Heart right ventricle (tissue), 16 donors: ENCODE data around the gene C16orf86. TPM values are rescaled to one million over a fixed set of nuclear protein-coding genes. Genes with fewer than 3 reads are reported as not detected.
A peak's percentile ranks its signal among the peaks of the same experiment; 100 is the strongest.

Experiments
- ATAC-seq, 8 donors: fragments of 200-7000 bp; cut with Tn5 transposase; one replicate each; pipeline ENCODE4 v1.9.1; 2020; ENCODE audit warnings: mild to moderate bottlenecking in 8 of 8, moderate library complexity in 8 of 8, moderate number of reproducible peaks in 1 of 8
- DNase-seq, 2 donors: peaks; one replicate each; pipeline ENCODE4 v3.0.0-alpha.2; 2020
- H3K27ac ChIP-seq, 10 donors: fragments of 200-600 bp; sonication (generic) in 2 of 10; one replicate each; pipeline versions ENCODE4 v1.5.0 to v1.8.0; 2020 to 2022; ENCODE audit warnings: mild to moderate bottlenecking in 3 of 10
- H3K27me3 ChIP-seq, 7 donors: fragments of 200-600 bp; one replicate each; pipeline ENCODE4 v1.8.0; 2021 to 2022; ENCODE audit warnings: mild to moderate bottlenecking in 2 of 7
- H3K36me3 ChIP-seq, 9 donors: fragments of 200-600 bp; sonication (generic) in 1 of 9; one replicate each; pipeline versions ENCODE4 v1.5.0 to v1.8.0; 2020 to 2022; ENCODE audit warnings: mild to moderate bottlenecking in 2 of 9
- H3K4me1 ChIP-seq, 9 donors: fragments of 200-600 bp; sonication (generic) in 1 of 9; one replicate each; pipeline versions ENCODE4 v1.5.0 to v1.8.0; 2020 to 2022; ENCODE audit warnings: mild to moderate bottlenecking in 4 of 9
- H3K4me3 ChIP-seq, 10 donors: fragments of 200-600 bp; sonication (generic) in 2 of 10; one replicate each; pipeline versions ENCODE4 v1.5.0 to v1.8.0; 2020 to 2022; ENCODE audit warnings: mild to moderate bottlenecking in 7 of 10, moderate library complexity in 2 of 10
- H3K9me3 ChIP-seq, 11 donors: fragments of 200-600 bp in 10 of 11; sonication (generic) in 2 of 11; one replicate each; pipeline versions ENCODE4 v1.5.0 to v1.8.0; 2013 to 2022; ENCODE audit warnings: mild to moderate bottlenecking in 2 of 11, control low read depth in 1 of 11, moderate library complexity in 1 of 11
- WGBS, 2 donors: extraction: QIAGEN DNeasy Blood & Tissue Kit; methylation state at CpG; one replicate each; pipeline ENCODE4 v1.1.7; 2013; ENCODE audit warnings: inconsistent platforms in 1 of 2; 5-methylcytosine and 5-hydroxymethylcytosine counted together
- intact Hi-C, 10 donors: fragments of 100-400 bp; cut with DNase I; formaldehyde crosslinking; loops; one replicate each; pipeline versions ENCODE4 v1.11.1 to v1.14.2; 2022
- polyA plus RNA-seq, 2 donors: library from polyadenylated mRNA; stranded (reverse); fragments of 200-250 nt; gene quantifications; one replicate each; pipeline ENCODE4 v1.2.3, GENCODE V29; 2013
- total RNA-seq, 10 donors: library from RNA; stranded (reverse); fragmentation: NEBNext Ultra II Directional in 3 of 10; extraction: Animal tissue kit (Norgen Biotek cat#: 25700) in 3 of 10; gene quantifications; one replicate each; pipeline versions ENCODE4 v1.2.1 to v1.2.4, GENCODE V29; 2021 to 2023
- TF ChIP-seq, protein P1 (sequence below), 9 donors: fragments of 200-600 bp; sonication (generic) in 2 of 9; IDR thresholded peaks; one replicate each; pipeline versions ENCODE4 v1.5.0 to v1.8.0; 2021 to 2022; ENCODE audit warnings: antibody characterized with exemption in 9 of 9, mild to moderate bottlenecking in 5 of 9, moderate library complexity in 1 of 9
- donor health status: Arrhythmogenic right ventricular cardiomyopathy.
- donor health status: ischemic (EF 13 %, LVEDD 7.1; RV severe dilation, severe dysfunction).
- donor health status: healthy with polysubstance abuse.
- donor health status: DM: no; HTN: yes; CAD: no.
- donor health status: DM: no; HTN: no; CAD: no.
- donor health status: ischemic (EF 25% LVEDD 6.9; RV normal size, moderate dysfunction).
- donor health status: ischemic (EF 25% LVEDD 5.7; RV mildly dilated, moderate dysfunction).
- donor health status: healthy.
- donor health status: DM: yes; HTN: yes; CAD: no.
- donor health status: Ischemic cardiomyopathy.
- donor health status: ischemic (EF 35%, LVEDD 5.7; RV mildly dilated, moderate dysfunction).
- donor health status: nonischemic (EF 11% LVEDD 7.7; RV severe dilation, severe dysfunction).
- donor health status: DM: yes; HTN: yes; CAD: no.
- donor health status: PGD.
- donor health status: ischemic (EF 29% LVEDD 5.4; RV normal size, mild dysfunction).
- donor health status: nonischemic (EF 23%, LVEDD 6.1; RV moderate dilation, normal function).

C16orf86 gene
- total and polyA plus RNA-seq, 12 donors = 2.6 to 5.6 (median 3.9) TPM

- TF ChIP-seq, protein P1, sequence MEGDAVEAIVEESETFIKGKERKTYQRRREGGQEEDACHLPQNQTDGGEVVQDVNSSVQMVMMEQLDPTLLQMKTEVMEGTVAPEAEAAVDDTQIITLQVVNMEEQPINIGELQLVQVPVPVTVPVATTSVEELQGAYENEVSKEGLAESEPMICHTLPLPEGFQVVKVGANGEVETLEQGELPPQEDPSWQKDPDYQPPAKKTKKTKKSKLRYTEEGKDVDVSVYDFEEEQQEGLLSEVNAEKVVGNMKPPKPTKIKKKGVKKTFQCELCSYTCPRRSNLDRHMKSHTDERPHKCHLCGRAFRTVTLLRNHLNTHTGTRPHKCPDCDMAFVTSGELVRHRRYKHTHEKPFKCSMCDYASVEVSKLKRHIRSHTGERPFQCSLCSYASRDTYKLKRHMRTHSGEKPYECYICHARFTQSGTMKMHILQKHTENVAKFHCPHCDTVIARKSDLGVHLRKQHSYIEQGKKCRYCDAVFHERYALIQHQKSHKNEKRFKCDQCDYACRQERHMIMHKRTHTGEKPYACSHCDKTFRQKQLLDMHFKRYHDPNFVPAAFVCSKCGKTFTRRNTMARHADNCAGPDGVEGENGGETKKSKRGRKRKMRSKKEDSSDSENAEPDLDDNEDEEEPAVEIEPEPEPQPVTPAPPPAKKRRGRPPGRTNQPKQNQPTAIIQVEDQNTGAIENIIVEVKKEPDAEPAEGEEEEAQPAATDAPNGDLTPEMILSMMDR (IDR thresholded peaks at IDR 0.05) = no peak
- Histone ChIP-seq H3K4me3 (no peak overlapping the region), H3K27me3 (no peaks in the 10 kb centered on the region), H3K4me1 (peaks cover 17 to 51% (median 37%) of the 10 kb centered on the region in 9 donors), H3K27ac (no peak overlapping the region), H3K36me3 (peaks cover 0 to 27% (median 0%) of the 10 kb centered on the region in 9 donors), H3K9me3 (no peaks in the 10 kb centered on the region)
- WGBS, 2 donors = 77 to 84% methylated on average over 4 of the region's 4 CpGs
- ATAC-seq (no peak), DNase-seq (no peak)
- intact Hi-C loops = loop anchor here in 2 of 10 donors (5.0 to 10.0 kb wide), 2 partner anchors 102 to 169 kb away; partner anchors contain the start of gene CTCF (in 1 of the 2)
Observed at GRCh38 chr16:67664258-67664657, 2.4 kb upstream of the C16orf86 start.

DNA sequence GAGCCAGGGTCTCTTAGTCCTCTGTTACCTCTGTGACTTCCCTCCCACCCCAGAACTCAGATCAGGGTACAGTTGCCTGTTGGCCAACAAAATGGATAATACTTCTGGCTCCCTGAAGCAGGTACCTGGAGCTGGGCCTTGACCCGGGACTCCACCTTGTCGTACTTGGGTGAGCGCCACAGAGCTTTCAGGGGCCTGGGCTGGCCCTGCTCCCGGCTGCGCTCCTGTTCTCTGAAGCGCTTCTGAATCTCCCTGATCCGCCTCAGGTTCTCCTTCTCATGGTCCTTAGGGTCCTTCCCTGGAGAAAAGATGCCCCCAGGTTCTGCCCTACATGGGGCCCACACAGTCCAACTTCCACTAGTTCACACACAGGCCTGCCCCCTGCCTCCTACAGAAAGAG is 1.7 kb upstream of the C16orf86 start:
- H3K36me3 ChIP-seq = peaks cover 0 to 27% (median 0%) of the 10 kb centered on the region in 9 donors
- H3K27ac ChIP-seq = no peak overlapping the region
- no peaks in the 10 kb centered on the region for H3K9me3 ChIP-seq
- 97% methylated on average over 7 of the region's 7 CpGs for WGBS, 2 donors
- no peak for DNase-seq
- H3K4me1 ChIP-seq = peaks cover 14 to 46% (median 31%) of the 10 kb centered on the region in 9 donors
- intact Hi-C loops = loop anchor here in 5 of 10 donors (5.0 to 10.0 kb wide), 4 partner anchors 103 to 170 kb away; partner anchors contain the start of genes CTCF (in 3 of the 5), RANBP10 (in 1 of the 5) and TSNAXIP1 (in 1 of the 5)
- H3K4me3 ChIP-seq = no peak overlapping the region
- TF ChIP-seq, protein P1 (IDR thresholded peaks at IDR 0.05) = no peak
- no peaks in the 10 kb centered on the region for H3K27me3 ChIP-seq
- ATAC-seq = no peak

GRCh38 chr16:67665598-67665997 is 1.0 kb upstream of the C16orf86 start:
- H3K9me3 ChIP-seq = no peaks in the 10 kb centered on the region
- ATAC-seq = no peak
- peak overlapping the region in 3 of 10 donors; percentile 92 to 95 (median 94) for H3K27ac ChIP-seq
- intact Hi-C loops = loop anchor here in 4 of 10 donors (5.0 to 10.0 kb wide), 4 partner anchors 103 to 171 kb away; partner anchors contain the start of genes CTCF (in 2 of the 4), RANBP10 (in 1 of the 4) and TSNAXIP1 (in 1 of the 4)
- no peak for DNase-seq
- TF ChIP-seq, protein P1 (IDR thresholded peaks at IDR 0.05) = no peak
- peaks cover 0 to 27% (median 0%) of the 10 kb centered on the region in 9 donors for H3K36me3 ChIP-seq
- peak overlapping the region; percentile 58 to 92 (median 87) for H3K4me3 ChIP-seq
- H3K4me1 ChIP-seq = peaks cover 14 to 46% (median 31%) of the 10 kb centered on the region in 9 donors
- H3K27me3 ChIP-seq = no peaks in the 10 kb centered on the region
- 75 to 78% methylated on average over 5 of the region's 5 CpGs for WGBS, 2 donors

- Histone ChIP-seq H3K4me1 (peaks cover 13 to 44% (median 30%) of the 10 kb centered on the region in 9 donors), H3K27ac (peak overlapping the region; percentile 81 to 98 (median 94)), H3K27me3 (no peaks in the 10 kb centered on the region), H3K4me3 (peak overlapping the region; percentile 58 to 92 (median 87)), H3K36me3 (peaks cover 0 to 27% (median 0%) of the 10 kb centered on the region in 9 donors), H3K9me3 (no peaks in the 10 kb centered on the region)
- ATAC-seq (peak in 4 of 8 donors; percentile 4 to 8 (median 4)), DNase-seq (peak in 1 of 2 donors; percentile 59)
- 1 to 2% methylated on average over 36 to 46 of the region's 46 CpGs for WGBS, 2 donors
- intact Hi-C loops = loop anchor here in 5 of 10 donors (2.0 to 10.0 kb wide), 5 partner anchors 103 to 171 kb away; partner anchors contain the start of genes CTCF (in 3 of the 5), RANBP10 (in 1 of the 5) and TSNAXIP1 (in 1 of the 5)
- TF ChIP-seq, protein P1 (IDR thresholded peaks at IDR 0.05) = no peak
Observed at GRCh38 chr16:67666032-67666551, 522 bp upstream of the C16orf86 start.
